Panc1 (cell line): ENCODE results near the gene MMP21. TPM values are rescaled to one million over a fixed set of nuclear protein-coding genes. Genes with fewer than 3 reads are reported as not detected.

Source experiments
- ATAC-seq: fragments of 200-7000 bp; cut with Tn5 transposase; 2 replicates; pipeline ENCODE4 v1.9.1; 2020; ENCODE audit warnings: mild to moderate bottlenecking, moderate library complexity
- BruUV-seq: library from RNA; stranded (reverse); fragments of 400-500 nt; replicated peaks from 2 replicates; lab custom pipeline; 2021; lab: Mats Ljungman, UMichigan
- CTCF ChIA-PET: fragments of 300-600 bp; sonication (Branson Sonifier 250); formaldehyde crosslinking; loops from one replicate; lab custom pipeline; 2022; ENCODE audit warnings: antibody characterized with exemption; lab: Charles Lee
- POLR2A ChIA-PET: fragments of 300-600 bp; sonication (Branson Sonifier 250); formaldehyde crosslinking; loops from one replicate; lab custom pipeline; 2022; ENCODE audit warnings: antibody characterized with exemption; lab: Charles Lee
- DNase-seq: peaks from one replicate; pipeline ENCODE4 v3.0.0-alpha.2; 2010; ENCODE audit warnings: low read depth, low spot score
- H3K27ac ChIP-seq: 2 replicates; pipeline ENCODE4 v1.5.1; 2011; ENCODE audit warnings: mild to moderate bottlenecking, low read length, inconsistent platforms
- H3K27me3 ChIP-seq: fragments of 200-500 bp; sonication (Bioruptor generic); 2 replicates; pipeline ENCODE4 v1.6.0; 2014; ENCODE audit warnings: low read length, inconsistent platforms; ENCODE audit not compliant: control insufficient read depth, insufficient read depth
- H3K36me3 ChIP-seq: fragments of 200-500 bp; sonication (Bioruptor generic); 2 replicates; pipeline ENCODE4 v1.5.1; 2014; ENCODE audit warnings: inconsistent platforms, mild to moderate bottlenecking, low read length, moderate library complexity; ENCODE audit not compliant: control insufficient read depth, insufficient read depth
- H3K4me1 ChIP-seq: 2 replicates; pipeline ENCODE4 v1.5.1; 2011; ENCODE audit warnings: inconsistent platforms, mild to moderate bottlenecking, low read length, moderate library complexity; ENCODE audit not compliant: control insufficient read depth, insufficient read depth
- H3K4me3 ChIP-seq, 2 experiments: 2 replicates each; pipeline ENCODE4 v1.5.1; 2011 to 2012; ENCODE audit warnings: low read depth in 2 of 2, low read length in 2 of 2, mild to moderate bottlenecking in 2 of 2, inconsistent platforms in 1 of 2, moderate library complexity in 1 of 2
- H3K9me3 ChIP-seq: fragments of 200-500 bp; sonication (Bioruptor generic); 2 replicates; pipeline ENCODE4 v1.5.1; 2014; ENCODE audit warnings: low read depth, mild to moderate bottlenecking, inconsistent platforms, low read length, moderate library complexity; ENCODE audit not compliant: control insufficient read depth, insufficient read depth
- POLR2AphosphoS5 ChIP-seq: IDR thresholded peaks from 2 replicates; pipeline ENCODE4 v1.6.1; 2012; ENCODE audit warnings: mild to moderate bottlenecking, low read depth, low read length, moderate library complexity
- REST ChIP-seq, 2 experiments: IDR thresholded peaks; 2 replicates each; pipeline ENCODE4 v1.6.1; 2011 to 2012; ENCODE audit warnings: low read depth in 2 of 2, control low read depth in 1 of 2, low read length in 1 of 2, mild to moderate bottlenecking in 1 of 2, moderate library complexity in 1 of 2; ENCODE audit not compliant: insufficient read depth in 1 of 2
- SIN3A ChIP-seq: IDR thresholded peaks from 2 replicates; pipeline ENCODE4 v1.6.1; 2012; ENCODE audit warnings: low read depth, mild to moderate bottlenecking, low read length, moderate library complexity, borderline replicate concordance; ENCODE audit not compliant: insufficient read depth
- TCF7L2 ChIP-seq: IDR thresholded peaks from 2 replicates; pipeline ENCODE4 v1.6.1; 2011; ENCODE audit warnings: mild to moderate bottlenecking, low read depth, low read length, inconsistent platforms
- in situ Hi-C: cut with HindIII; loops from 2 replicates; pipeline ENCODE4 v1.10.0; 2016; ENCODE audit warnings: low sequenced_read_pairs, low pct_unique_long_range_greater_than_20kb
- intact Hi-C: fragments of 100-400 bp; cut with micrococcal nuclease; formaldehyde crosslinking; loops from one replicate; pipeline ENCODE4 v1.10.0; 2022; ENCODE audit not compliant: unreplicated experiment
- total RNA-seq: library from RNA; stranded (reverse); gene quantifications from one replicate; pipeline ENCODE4 v1.2.1, GENCODE V29; 2021; ENCODE audit not compliant: unreplicated experiment
- TF ChIP-seq, protein P1 (sequence below): fragments of 450-650 bp; IDR thresholded peaks from 2 replicates; pipeline ENCODE4 v1.5.1; 2017; ENCODE audit warnings: mild to moderate bottlenecking

Gene MMP21
- total RNA-seq, 1 experiment from 2014 or later, result not detected

DNA sequence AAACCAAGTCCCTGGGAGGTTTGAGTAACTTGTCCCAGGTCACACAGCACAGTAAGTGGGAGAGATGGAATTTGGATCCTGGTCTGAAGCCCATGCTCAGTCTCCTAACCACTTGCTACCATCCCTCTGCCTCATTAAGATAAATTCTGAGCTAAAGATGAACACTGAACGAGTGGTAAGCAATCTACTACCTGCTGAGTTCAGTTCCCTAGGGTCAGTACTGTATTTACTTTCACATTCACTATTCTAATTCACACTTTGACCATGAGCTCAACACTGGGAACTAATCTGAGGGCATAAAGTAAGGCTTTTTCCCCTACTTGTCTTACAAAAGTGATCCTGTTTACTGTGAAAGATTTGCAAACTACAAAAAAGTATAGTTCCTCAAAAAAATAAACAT lies 45.1 kb upstream of the MMP21 start:
- TF ChIP-seq, protein P1, sequence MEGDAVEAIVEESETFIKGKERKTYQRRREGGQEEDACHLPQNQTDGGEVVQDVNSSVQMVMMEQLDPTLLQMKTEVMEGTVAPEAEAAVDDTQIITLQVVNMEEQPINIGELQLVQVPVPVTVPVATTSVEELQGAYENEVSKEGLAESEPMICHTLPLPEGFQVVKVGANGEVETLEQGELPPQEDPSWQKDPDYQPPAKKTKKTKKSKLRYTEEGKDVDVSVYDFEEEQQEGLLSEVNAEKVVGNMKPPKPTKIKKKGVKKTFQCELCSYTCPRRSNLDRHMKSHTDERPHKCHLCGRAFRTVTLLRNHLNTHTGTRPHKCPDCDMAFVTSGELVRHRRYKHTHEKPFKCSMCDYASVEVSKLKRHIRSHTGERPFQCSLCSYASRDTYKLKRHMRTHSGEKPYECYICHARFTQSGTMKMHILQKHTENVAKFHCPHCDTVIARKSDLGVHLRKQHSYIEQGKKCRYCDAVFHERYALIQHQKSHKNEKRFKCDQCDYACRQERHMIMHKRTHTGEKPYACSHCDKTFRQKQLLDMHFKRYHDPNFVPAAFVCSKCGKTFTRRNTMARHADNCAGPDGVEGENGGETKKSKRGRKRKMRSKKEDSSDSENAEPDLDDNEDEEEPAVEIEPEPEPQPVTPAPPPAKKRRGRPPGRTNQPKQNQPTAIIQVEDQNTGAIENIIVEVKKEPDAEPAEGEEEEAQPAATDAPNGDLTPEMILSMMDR, result no peak
- TF ChIP-seq REST (IDR thresholded peaks at IDR 0.05; ENCODE audit: insufficient read depth in 1 of 2, low read depth in 2 of 2, low read length in 1 of 2), result no peak
- TF ChIP-seq POLR2AphosphoS5, result no peak
- TF ChIP-seq SIN3A, result no peak
- no peak for TF ChIP-seq TCF7L2
- H3K27ac ChIP-seq, result no peak overlapping the region
- intact Hi-C loops (no loop called here), in situ Hi-C loops (no loop called here)
- H3K4me3 ChIP-seq, result no peak overlapping the region
- H3K36me3 ChIP-seq, result peaks cover 17% of the 10 kb centered on the region
- peaks cover 21% of the 10 kb centered on the region for H3K4me1 ChIP-seq
- no peak for ATAC-seq
- DNase-seq, result no peak
- ChIA-PET CTCF (no interaction called here), POLR2A (interaction anchor here (0.6 kb wide), 1 partner anchor 848 kb away, joined by 4 read pairs; no protein-coding TSS in a partner anchor)
- no TSS peak for BruUV-seq
- no peaks in the 10 kb centered on the region for H3K27me3 ChIP-seq
- no peaks in the 10 kb centered on the region for H3K9me3 ChIP-seq

- Histone ChIP-seq H3K9me3 (no peaks in the 10 kb centered on the region), H3K4me3 (no peak overlapping the region), H3K27ac (no peak overlapping the region), H3K36me3 (no peaks in the 10 kb centered on the region; the same call in none of the 2 replicates), H3K27me3 (no peaks in the 10 kb centered on the region), H3K4me1 (peaks cover 6% of the 10 kb centered on the region)
- ChIA-PET POLR2A (interaction anchor here (0.7 to 1.1 kb wide), 2 partner anchors 13 to 186 kb away, joined by 3 read pairs; no protein-coding TSS in a partner anchor), CTCF (interaction anchor here (0.7 kb wide), 1 partner anchor 655 kb away, joined by 6 read pairs; no protein-coding TSS in a partner anchor)
- intact Hi-C loops (no loop called here), in situ Hi-C loops (no loop called here)
- TF ChIP-seq, protein P1, result no peak
- no peak for TF ChIP-seq SIN3A
- TF ChIP-seq TCF7L2, result no peak
- no peak for TF ChIP-seq POLR2AphosphoS5
- TF ChIP-seq REST (IDR thresholded peaks at IDR 0.05; ENCODE audit: insufficient read depth in 1 of 2, low read depth in 2 of 2, low read length in 1 of 2), result no peak
- ATAC-seq (no peak), DNase-seq (no peak)
- no TSS peak for BruUV-seq
Measured at GRCh38 chr10:125817337-125817946, 41.8 kb upstream of the MMP21 start.
